ENCODE data around the gene SHANK2.

SHANK2 gene
- long read RNA-seq, donor 1, full-length matches to known transcripts: 10 of 10 reads
- long read RNA-seq, donor 1, partial matches to known transcripts: 0 of 10 reads
- long read RNA-seq, donor 1, other reads (novel, unspliced or antisense): 0 of 10 reads
- long read RNA-seq, donor 2, full-length matches to known transcripts: 1 of 1 reads
- long read RNA-seq, donor 2, partial matches to known transcripts: 0 of 1 reads
- long read RNA-seq, donor 2, other reads (novel, unspliced or antisense): 0 of 1 reads
- long read RNA-seq, donor 3, full-length matches to known transcripts: 12 of 12 reads
- long read RNA-seq, donor 3, partial matches to known transcripts: 0 of 12 reads
- long read RNA-seq, donor 3, other reads (novel, unspliced or antisense): 0 of 12 reads
- long read RNA-seq, donor 4, full-length matches to known transcripts: 24 of 24 reads
- long read RNA-seq, donor 4, partial matches to known transcripts: 0 of 24 reads
- long read RNA-seq, donor 4, other reads (novel, unspliced or antisense): 0 of 24 reads
- long read RNA-seq, donor 5, full-length matches to known transcripts: 9 of 9 reads
- long read RNA-seq, donor 5, partial matches to known transcripts: 0 of 9 reads
- long read RNA-seq, donor 5, other reads (novel, unspliced or antisense): 0 of 9 reads
- long read RNA-seq, donor 6, full-length matches to known transcripts: 15 of 22 reads
- long read RNA-seq, donor 6, partial matches to known transcripts: 7 of 22 reads
- long read RNA-seq, donor 6, other reads (novel, unspliced or antisense): 0 of 22 reads
- long read RNA-seq, donor 7, full-length matches to known transcripts: 20 of 27 reads
- long read RNA-seq, donor 7, partial matches to known transcripts: 7 of 27 reads
- long read RNA-seq, donor 7, other reads (novel, unspliced or antisense): 0 of 27 reads
- long read RNA-seq, donor 8, full-length matches to known transcripts: 5 of 5 reads
- long read RNA-seq, donor 8, partial matches to known transcripts: 0 of 5 reads
- long read RNA-seq, donor 8, other reads (novel, unspliced or antisense): 0 of 5 reads

- no peak for DNase-seq
These were observed at the start of gene SHANK2 for GRCh38 chr11:71252269-71252769. Gene SHANK2 (minus strand): TSS chr11:71252577. CDS start chr11:71147326, 105,251 bp downstream.

- DNase-seq: no peak
These were observed 49.6 kb upstream of the SHANK2 start for GRCh38 chr11:71301858-71302533.

GRCh38 chr11:71301046-71301857, 48.9 kb upstream of the SHANK2 start:
- DNase-seq: no peak

GRCh38 chr11:71300187-71300586, 47.8 kb upstream of the SHANK2 start:
- no peak for DNase-seq

- no peak for DNase-seq
These were observed 46.4 kb upstream of the SHANK2 start for GRCh38 chr11:71298761-71299181.

GRCh38 chr11:71298016-71298550, 45.7 kb upstream of the SHANK2 start:
- DNase-seq: no peak

- no peak for DNase-seq
These were observed 42.6 kb upstream of the SHANK2 start for GRCh38 chr11:71294846-71295600.

GRCh38 chr11:71293961-71294782, 41.8 kb upstream of the SHANK2 start:
- DNase-seq: no peak

- DNase-seq: no peak
These were observed 34.6 kb upstream of the SHANK2 start for GRCh38 chr11:71286701-71287643.

GRCh38 chr11:71285111-71285510, 32.7 kb upstream of the SHANK2 start:
- DNase-seq: no peak

- DNase-seq: no peak
These were observed 32.2 kb upstream of the SHANK2 start for GRCh38 chr11:71284525-71285092.

GRCh38 chr11:71283971-71284441, 31.6 kb upstream of the SHANK2 start:
- DNase-seq: peak; percentile 35

GRCh38 chr11:71282581-71283351, 30.4 kb upstream of the SHANK2 start:
- no peak for DNase-seq

- DNase-seq: no peak
These were observed 29.5 kb upstream of the SHANK2 start for GRCh38 chr11:71281831-71282230.

- DNase-seq: no peak
These were observed 28.8 kb upstream of the SHANK2 start for GRCh38 chr11:71281204-71281603.

GRCh38 chr11:71279916-71280645, 27.7 kb upstream of the SHANK2 start:
- no peak for DNase-seq
